Type B pancreatic cell (in vitro differentiated cells): ENCODE data around the gene TPBGL. TPM values are rescaled to one million over a fixed set of nuclear protein-coding genes. Genes with fewer than 3 reads are reported as not detected.

Experiments
- DNase-seq: peaks from one replicate; pipeline ENCODE4 v3.0.0; 2021; ENCODE audit warnings: mixed read lengths; ENCODE audit not compliant: unreplicated experiment; ENCODE audit errors: extremely low spot score
- H3K27ac Mint-ChIP-seq: 2 replicates; pipeline ENCODE4 v1.8.0; 2021; ENCODE audit warnings: mild to moderate bottlenecking, mixed read lengths
- H3K27me3 Mint-ChIP-seq: 2 replicates; pipeline ENCODE4 v1.8.0; 2021; ENCODE audit warnings: mixed read lengths
- H3K36me3 Mint-ChIP-seq: 2 replicates; pipeline ENCODE4 v1.8.0; 2021; ENCODE audit warnings: mixed read lengths
- H3K4me1 Mint-ChIP-seq: one replicate; pipeline ENCODE4 v1.8.0; 2021; ENCODE audit warnings: mixed read lengths; ENCODE audit not compliant: unreplicated experiment
- H3K4me3 Mint-ChIP-seq: 2 replicates; pipeline ENCODE4 v1.8.0; 2021; ENCODE audit warnings: mild to moderate bottlenecking, mixed read lengths
- H3K9me3 Mint-ChIP-seq: 2 replicates; pipeline ENCODE4 v1.8.0; 2021; ENCODE audit warnings: mixed read lengths
- CTCF ChIP-seq: fragments of 200-600 bp; sonication (generic); conservative IDR thresholded peaks from 2 replicates; pipeline ENCODE4 v1.5.0; 2021; ENCODE audit warnings: antibody characterized with exemption, mild to moderate bottlenecking
- total RNA-seq: library from RNA; stranded (reverse); gene quantifications from 2 replicates; pipeline ENCODE4 v1.2.1, GENCODE V29; 2021; ENCODE audit warnings: low replicate concordance

Gene TPBGL
- total RNA-seq, 1 donor from 2014 or later = 0.56 TPM

GRCh38 chr11:75262436-75262835 lies 21.9 kb downstream of the TPBGL start:
- H3K9me3 Mint-ChIP-seq = no peaks in the 10 kb centered on the region
- H3K27me3 Mint-ChIP-seq = peaks cover 6% of the 10 kb centered on the region
- H3K4me1 Mint-ChIP-seq = no peaks in the 10 kb centered on the region
- H3K27ac Mint-ChIP-seq = no peak overlapping the region
- TF ChIP-seq CTCF = no peak
- DNase-seq = no peak
- H3K4me3 Mint-ChIP-seq = no peak overlapping the region
- H3K36me3 Mint-ChIP-seq = no peaks in the 10 kb centered on the region

GRCh38 chr11:75262961-75263852 lies 22.6 kb downstream of the TPBGL start:
- TF ChIP-seq CTCF = no peak
- no peak overlapping the region for H3K27ac Mint-ChIP-seq
- H3K9me3 Mint-ChIP-seq = no peaks in the 10 kb centered on the region
- H3K4me1 Mint-ChIP-seq = no peaks in the 10 kb centered on the region
- peaks cover 3% of the 10 kb centered on the region for H3K27me3 Mint-ChIP-seq
- DNase-seq = no peak
- H3K36me3 Mint-ChIP-seq = no peaks in the 10 kb centered on the region
- no peak overlapping the region for H3K4me3 Mint-ChIP-seq

- H3K4me1 Mint-ChIP-seq = no peaks in the 10 kb centered on the region
- no peak overlapping the region for H3K4me3 Mint-ChIP-seq
- no peaks in the 10 kb centered on the region for H3K36me3 Mint-ChIP-seq
- H3K27me3 Mint-ChIP-seq = peaks cover 3% of the 10 kb centered on the region
- no peaks in the 10 kb centered on the region for H3K9me3 Mint-ChIP-seq
- no peak for DNase-seq
- H3K27ac Mint-ChIP-seq = no peak overlapping the region
- no peak for TF ChIP-seq CTCF
Observed at GRCh38 chr11:75263944-75264349, 23.4 kb downstream of the TPBGL start.

GRCh38 chr11:75264356-75264755 lies 23.8 kb downstream of the TPBGL start:
- Mint-ChIP-seq H3K27me3 (peaks cover 3% of the 10 kb centered on the region), H3K36me3 (no peaks in the 10 kb centered on the region), H3K9me3 (no peaks in the 10 kb centered on the region), H3K4me3 (no peak overlapping the region), H3K4me1 (no peaks in the 10 kb centered on the region), H3K27ac (no peak overlapping the region)
- no peak for DNase-seq
- no peak for TF ChIP-seq CTCF

GRCh38 chr11:75264971-75265370 lies 24.4 kb downstream of the TPBGL start:
- Mint-ChIP-seq H3K4me1 (no peaks in the 10 kb centered on the region), H3K27me3 (no peaks in the 10 kb centered on the region), H3K36me3 (no peaks in the 10 kb centered on the region), H3K4me3 (no peak overlapping the region), H3K9me3 (no peaks in the 10 kb centered on the region), H3K27ac (no peak overlapping the region)
- no peak for DNase-seq
- no peak for TF ChIP-seq CTCF
